Measurements from ENCODE around the gene F10.

DNA sequence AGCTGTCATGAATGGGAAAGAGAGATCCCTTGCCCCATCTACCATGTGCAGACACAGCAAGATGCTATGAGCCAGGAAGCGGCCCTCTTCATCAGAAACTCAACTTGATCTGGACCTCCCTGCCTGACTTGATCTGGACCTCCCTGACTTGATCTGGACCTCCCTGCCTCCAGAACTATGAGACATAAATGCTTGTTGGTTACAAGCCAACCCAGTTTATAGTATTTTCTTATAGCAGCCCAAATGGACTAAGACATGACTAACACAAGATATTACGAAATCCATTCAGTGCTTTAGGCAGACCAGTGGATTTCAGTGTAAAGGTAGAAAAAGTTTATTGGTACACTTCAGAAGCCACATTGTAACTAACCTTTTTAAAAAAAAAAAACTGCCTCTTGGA lies 70.3 kb downstream of the F10 start:
- no peak for TF ChIP-seq EZH2 (IDR thresholded peaks at IDR 0.05; ENCODE audit: low read depth)
- TF ChIP-seq, protein P1, sequence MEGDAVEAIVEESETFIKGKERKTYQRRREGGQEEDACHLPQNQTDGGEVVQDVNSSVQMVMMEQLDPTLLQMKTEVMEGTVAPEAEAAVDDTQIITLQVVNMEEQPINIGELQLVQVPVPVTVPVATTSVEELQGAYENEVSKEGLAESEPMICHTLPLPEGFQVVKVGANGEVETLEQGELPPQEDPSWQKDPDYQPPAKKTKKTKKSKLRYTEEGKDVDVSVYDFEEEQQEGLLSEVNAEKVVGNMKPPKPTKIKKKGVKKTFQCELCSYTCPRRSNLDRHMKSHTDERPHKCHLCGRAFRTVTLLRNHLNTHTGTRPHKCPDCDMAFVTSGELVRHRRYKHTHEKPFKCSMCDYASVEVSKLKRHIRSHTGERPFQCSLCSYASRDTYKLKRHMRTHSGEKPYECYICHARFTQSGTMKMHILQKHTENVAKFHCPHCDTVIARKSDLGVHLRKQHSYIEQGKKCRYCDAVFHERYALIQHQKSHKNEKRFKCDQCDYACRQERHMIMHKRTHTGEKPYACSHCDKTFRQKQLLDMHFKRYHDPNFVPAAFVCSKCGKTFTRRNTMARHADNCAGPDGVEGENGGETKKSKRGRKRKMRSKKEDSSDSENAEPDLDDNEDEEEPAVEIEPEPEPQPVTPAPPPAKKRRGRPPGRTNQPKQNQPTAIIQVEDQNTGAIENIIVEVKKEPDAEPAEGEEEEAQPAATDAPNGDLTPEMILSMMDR (conservative IDR thresholded peaks at IDR 0.05), result no peak

Measured in PC-9 (cell line).